ENCODE data around the gene INTS6. TPM values are rescaled to one million over a fixed set of nuclear protein-coding genes. Genes with fewer than 3 reads are reported as not detected.

The INTS6 gene, protein sequence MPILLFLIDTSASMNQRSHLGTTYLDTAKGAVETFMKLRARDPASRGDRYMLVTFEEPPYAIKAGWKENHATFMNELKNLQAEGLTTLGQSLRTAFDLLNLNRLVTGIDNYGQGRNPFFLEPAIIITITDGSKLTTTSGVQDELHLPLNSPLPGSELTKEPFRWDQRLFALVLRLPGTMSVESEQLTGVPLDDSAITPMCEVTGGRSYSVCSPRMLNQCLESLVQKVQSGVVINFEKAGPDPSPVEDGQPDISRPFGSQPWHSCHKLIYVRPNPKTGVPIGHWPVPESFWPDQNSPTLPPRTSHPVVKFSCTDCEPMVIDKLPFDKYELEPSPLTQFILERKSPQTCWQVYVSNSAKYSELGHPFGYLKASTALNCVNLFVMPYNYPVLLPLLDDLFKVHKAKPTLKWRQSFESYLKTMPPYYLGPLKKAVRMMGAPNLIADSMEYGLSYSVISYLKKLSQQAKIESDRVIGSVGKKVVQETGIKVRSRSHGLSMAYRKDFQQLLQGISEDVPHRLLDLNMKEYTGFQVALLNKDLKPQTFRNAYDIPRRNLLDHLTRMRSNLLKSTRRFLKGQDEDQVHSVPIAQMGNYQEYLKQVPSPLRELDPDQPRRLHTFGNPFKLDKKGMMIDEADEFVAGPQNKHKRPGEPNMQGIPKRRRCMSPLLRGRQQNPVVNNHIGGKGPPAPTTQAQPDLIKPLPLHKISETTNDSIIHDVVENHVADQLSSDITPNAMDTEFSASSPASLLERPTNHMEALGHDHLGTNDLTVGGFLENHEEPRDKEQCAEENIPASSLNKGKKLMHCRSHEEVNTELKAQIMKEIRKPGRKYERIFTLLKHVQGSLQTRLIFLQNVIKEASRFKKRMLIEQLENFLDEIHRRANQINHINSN
- 22.5 and 27.8 TPM in 2 replicates for total RNA-seq

DNA sequence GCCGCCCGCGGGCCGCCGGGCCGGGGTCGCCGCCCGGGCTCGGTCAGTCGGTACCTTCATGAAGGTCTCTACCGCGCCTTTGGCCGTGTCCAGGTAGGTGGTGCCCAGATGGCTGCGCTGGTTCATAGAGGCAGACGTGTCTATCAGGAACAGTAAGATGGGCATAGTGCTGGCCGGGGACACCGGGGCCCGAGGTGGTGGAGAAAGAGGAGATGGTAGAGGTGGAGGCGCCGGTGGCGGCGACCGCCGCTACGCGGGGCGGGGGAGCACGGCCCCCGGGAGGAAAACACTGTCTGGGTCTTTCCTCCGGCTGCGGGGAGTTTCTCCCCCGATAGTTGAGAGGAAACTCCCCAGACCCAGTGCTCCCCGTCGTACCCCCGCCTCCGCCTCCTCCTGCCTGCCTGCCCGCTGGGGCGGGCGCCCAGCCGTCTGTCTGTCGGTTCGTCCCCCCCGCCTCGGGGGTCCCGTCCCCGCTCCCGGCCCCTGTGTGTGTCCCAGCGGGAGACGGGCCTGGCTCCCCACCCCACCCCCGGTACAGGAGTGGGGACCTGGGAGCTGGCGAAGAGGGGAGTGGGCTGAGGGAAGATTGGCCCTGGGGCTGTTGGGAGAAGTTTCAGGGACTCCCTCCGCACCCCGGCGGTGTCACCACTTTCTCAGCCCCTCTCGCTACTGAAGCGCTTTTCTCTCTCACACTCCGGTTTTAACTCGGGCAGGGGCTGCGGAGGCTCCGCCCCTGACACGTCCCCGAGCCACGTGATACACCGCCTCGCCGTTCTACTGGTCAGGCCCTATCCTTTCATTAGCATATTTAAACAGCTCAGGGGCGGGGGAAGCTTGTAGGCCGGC, at the start of gene INTS6:
INTS6 (minus strand) TSS at position 676 of the 846 bp plus-strand sequence; CDS start at position 165, 511 bp downstream.

DNA sequence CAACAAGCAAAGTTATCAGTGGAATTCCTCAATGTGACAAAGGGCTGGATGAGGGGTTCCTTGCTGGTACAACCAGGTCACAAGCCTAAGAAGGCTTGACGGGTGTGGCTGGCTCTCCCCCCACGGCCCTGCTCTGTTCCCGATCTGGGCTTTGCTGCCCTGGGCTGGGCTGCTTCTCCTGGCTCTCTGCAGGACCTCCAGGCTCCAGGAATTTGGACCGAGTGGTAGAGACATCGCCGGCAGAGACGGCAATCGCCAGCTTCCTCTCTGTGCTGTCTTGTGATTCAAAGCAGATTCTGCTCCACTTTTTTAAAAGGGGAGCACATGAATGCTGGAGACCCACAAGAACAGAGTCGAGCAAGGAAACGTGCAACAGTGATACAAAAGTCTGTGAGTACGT, 113.5 kb downstream of the INTS6 start, which contains the start of gene SERPINE3:
SERPINE3 (plus strand) TSS at position 338 of the 400 bp plus-strand sequence. CDS start 1,401 bp downstream, outside the sequence.

Other genes starting within 250 kb of the INTS6 start
- 0.24 and 1.2 TPM in 2 replicates for gene FAM124A, start 230.6 kb downstream of the INTS6 start, total RNA-seq
- gene SERPINE3, start 113.3 kb downstream of the INTS6 start, total RNA-seq = under 0.01 TPM in 1 of 2 replicates, not detected in the other
- gene WDFY2, start 131.4 kb upstream of the INTS6 start, total RNA-seq = 4.9 and 5.8 TPM in 2 replicates

Data from epithelial cell of alveolus of lung (primary cell).